Melanocyte of skin (primary cell): ENCODE data around the gene SCFD2. TPM values are rescaled to one million over a fixed set of nuclear protein-coding genes. Genes with fewer than 3 reads are reported as not detected.

Experiments
- small RNA-seq, 2 donors: library from RNA; depleted of rRNA; stranded (forward); fragments of <200 nt; gene quantifications; one replicate each; pipeline ENCODE3, GENCODE V24; 2012
- total RNA-seq, 2 donors: library from RNA; depleted of rRNA; stranded (reverse); fragments of >200 nt; gene quantifications; 2 replicates each; pipeline ENCODE4 v1.2.3, GENCODE V29; 2012

Gene SCFD2
- total RNA-seq = 10 to 100 TPM; 32.3 to 56.6 TPM

DNA sequence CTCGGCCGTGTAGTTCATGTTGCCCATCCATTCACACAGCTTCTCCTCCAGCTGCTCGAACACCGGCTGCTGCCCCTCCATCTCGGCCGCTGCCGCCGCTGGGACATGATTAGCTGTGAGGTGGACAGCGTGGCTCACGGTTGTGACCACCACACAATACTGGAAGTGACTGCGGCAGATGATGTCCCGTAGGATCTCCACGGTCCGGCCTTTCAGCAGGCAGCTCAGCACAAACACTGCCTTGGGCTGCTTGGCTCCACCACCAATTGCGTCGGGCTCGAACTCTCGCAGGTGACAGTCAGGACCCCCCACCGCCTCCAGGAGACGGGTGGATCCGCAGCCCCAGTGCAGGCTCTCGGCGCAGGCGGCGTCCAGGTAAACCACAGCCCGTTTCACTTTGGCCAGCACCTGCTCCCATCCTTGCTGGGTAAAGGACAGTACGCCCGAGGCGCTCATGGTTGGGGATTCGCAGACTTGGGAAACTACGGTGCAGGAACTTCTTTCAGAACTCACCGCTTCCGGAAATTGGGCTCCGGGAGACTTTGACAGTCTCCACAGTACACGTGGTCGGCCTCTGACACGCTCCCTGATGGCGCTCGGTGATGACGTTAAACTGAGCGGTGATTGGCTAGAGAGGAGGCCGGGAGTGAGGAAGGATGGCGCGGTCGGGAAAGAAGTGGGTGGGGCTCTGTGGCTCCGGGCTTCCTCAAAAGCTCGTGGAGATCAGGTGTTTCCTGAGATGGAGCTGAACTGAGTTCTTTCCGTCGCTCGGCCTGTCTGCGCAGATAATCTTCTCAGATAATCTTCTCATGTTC is at the start of gene SCFD2:
Gene SCFD2 (minus strand): TSS at position 576 of the 815 bp plus-strand sequence.

DNA sequence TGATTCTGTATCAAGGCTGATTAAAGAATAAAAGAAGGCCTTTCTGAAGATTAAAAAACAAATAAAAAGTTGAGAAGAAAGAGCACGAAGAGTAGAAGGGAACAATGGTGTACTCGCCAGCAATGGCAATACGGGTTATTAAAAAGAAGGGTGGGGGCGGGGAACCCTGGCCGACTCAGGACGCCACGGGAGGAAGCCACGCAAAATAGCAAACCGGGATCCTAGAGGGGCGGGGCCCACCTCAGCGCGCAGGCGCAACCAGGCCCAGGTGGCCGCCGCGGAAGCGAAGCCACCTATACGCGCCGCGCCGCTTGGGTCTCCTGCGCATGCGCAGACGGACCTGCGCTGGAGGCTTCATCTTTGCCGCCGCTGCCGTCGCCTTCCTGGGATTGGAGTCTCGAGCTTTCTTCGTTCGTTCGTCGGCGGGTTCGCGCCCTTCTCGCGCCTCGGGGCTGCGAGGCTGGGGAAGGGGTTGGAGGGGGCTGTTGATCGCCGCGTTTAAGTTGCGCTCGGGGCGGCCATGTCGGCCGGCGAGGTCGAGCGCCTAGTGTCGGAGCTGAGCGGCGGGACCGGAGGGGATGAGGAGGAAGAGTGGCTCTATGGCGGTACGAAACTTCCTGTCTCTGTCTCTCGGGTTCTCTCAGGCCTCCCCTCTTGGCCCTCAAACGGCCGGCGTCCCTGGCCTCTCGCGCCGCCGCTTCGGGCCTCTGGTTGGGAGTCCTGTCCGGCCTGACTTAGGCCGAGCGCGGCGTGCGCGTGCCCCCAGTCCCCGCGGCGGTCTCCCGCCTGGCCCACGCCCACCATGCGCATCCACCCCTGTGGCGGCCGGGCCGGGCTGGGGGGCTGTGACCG is 11.7 kb upstream of the SCFD2 start, which contains the start of gene FIP1L1:
Gene FIP1L1 (plus strand): TSS at position 323 of the 852 bp plus-strand sequence. CDS start 198 bp downstream, at position 521.

DNA sequence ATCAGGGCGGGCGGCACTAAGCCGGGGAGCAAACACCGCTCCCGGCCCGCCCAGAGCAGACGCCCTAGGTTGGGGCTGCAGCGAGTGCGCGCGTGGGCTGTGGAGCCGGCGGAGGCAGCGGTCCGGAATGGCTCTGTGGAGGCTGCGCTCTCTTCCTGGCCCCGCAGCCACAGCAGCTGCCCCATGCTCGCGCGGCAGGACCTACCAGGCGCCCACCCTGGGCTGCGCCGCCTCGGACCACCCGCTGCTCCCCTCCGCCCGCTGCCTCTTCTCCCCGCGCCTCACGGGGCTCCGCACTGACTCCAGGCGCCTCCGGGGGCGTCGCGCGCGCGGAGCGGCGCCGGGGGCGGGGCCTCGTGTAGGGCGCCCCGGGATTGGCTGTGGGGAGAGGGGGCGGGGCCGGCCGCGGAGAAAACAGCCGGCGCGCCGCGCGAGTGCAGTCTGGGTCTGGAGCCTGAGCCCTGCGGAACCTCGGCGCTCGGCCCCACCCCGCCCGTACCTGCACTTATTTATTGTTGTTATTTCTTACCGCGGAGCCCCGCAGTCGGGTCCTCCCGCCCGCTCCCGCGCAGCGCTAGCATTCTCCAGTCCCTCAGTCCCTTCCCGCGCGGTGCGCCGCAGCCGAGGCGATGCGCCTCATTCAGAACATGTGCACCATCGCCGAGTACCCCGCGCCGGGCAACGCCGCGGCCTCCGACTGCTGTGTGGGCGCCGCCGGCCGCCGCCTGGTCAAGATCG is 503.8 kb downstream of the SCFD2 start, which contains the start of gene RASL11B:
Gene RASL11B (plus strand): TSS at position 439 of the 738 bp plus-strand sequence. CDS start 191 bp downstream, at position 630.

Small RNAs within 50 kb of the gene (small RNA-seq; reads per million reads assigned to genes)
- 0 reads per million in 2 donors for gene RNU6-310P

Other genes starting within 250 kb of the SCFD2 start
- gene FIP1L1, start 11.6 kb upstream of the SCFD2 start, total RNA-seq = 10 to 100 TPM; 45.1 to 85.3 TPM
- not detected for gene LNX1, start 225.4 kb upstream of the SCFD2 start, total RNA-seq